GM19452 (cell line): ENCODE results near the gene BET1L.
A peak's percentile ranks its signal among the peaks of the same experiment; 100 is the strongest.
"Not testable (repeated sequence)": the region's sequence is repeated elsewhere in the genome, so short reads cannot be mapped to it uniquely, and the experiment has no call there.

Experiments
- ATAC-seq: cut with Tn5 transposase; IDR thresholded peaks from one replicate; pipeline ENCODE4 v1.9.1; 2021; ENCODE audit not compliant: unreplicated experiment

BET1L gene, protein sequence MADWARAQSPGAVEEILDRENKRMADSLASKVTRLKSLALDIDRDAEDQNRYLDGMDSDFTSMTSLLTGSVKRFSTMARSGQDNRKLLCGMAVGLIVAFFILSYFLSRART

DNA sequence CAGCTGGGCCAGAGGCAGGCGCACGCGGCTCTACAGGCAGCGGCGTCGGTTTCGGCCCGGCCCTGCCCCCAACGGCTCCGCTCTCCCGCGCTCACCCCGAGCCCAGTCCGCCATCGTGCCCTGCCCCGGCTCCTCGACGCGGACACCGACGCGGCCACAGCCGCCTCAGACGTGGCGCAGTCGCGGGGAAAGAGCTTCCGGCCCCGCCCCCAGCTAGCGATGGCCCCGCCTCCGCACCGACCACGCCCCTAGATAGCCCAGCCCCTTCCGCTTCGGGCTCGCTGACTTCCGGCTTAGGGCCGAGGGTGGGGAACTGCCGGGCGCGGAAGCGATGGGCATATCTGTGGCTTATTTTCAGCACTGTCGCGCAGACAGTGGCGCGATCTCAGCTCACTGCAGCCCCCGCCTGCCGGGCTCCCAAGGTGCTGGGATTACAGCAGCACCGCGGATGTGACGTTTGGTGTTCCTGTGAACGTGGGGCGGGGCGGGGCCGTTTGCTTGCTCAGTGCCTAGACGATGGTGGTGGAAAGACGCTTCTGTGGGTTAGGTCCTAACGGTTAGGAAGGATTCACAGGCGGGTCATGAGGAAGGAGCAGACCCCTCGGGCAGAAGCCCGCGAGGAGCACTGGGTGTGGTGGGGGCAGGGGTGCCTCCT, at the start of gene BET1L, which contains the start of gene RIC8A:
Gene BET1L (minus strand): TSS at position 192 of the 655 bp plus-strand sequence. CDS start 78 bp downstream, at position 114.
Gene RIC8A (plus strand): TSS at position 501 of the 655 bp plus-strand sequence. CDS start 1,147 bp downstream, outside the sequence.
- ATAC-seq = peak; percentile 74

DNA sequence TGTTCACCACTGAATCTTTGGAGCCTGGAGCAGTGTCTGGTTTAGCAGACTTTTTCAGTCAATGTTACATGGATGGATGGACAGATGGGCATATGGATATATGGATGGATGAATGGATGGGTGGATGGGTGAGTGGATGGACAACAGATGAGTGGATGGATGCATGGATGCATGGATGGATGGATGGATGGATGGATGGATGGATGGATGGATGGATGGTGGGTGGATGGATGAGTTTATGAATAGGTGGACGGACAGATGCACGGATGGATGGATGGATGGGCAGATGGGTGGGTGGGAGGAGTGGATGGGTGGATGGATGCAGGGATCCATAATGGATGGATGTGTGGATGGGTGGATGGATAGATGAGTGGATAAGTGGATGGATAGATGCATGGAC, 48.6 kb upstream of the BET1L start:
- no peak for ATAC-seq

DNA sequence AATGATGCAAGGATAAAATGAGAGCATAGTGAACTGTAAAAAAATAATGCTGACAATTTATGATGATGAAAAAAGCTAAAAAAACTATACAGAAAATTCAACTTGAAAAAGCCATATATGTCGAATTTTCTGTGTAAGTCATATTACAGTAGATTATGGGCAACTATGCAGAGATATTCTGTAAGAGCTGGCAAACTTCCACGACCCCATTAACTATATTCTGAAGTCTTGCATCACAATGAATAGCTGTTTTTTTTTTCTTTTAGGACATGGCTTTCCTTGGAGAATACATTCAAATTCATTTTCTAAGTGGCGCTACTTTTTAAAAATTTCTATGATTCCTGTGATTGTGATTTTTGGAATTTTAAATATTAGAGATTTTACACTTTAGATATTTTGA, 48.0 kb upstream of the BET1L start:
- ATAC-seq = no peak

DNA sequence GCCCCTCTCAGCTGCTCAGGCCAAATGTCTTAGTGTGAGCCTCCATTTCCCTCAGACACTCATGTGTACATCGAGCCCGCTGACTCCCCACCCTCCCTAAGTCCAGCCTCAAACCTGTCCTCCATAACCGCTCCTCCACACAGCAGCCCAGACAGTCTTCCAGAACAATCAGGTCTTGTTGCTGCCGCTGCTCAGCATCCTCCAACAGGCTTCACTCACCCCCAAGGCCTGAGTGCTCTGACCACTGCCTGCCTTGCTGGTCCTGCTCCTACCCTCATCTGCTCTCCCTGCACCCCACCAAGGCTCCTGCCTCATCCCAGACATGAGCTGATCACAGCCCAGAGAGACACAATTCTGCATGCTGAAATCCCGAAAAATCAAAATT, 46.7 kb upstream of the BET1L start:
- ATAC-seq = no peak

DNA sequence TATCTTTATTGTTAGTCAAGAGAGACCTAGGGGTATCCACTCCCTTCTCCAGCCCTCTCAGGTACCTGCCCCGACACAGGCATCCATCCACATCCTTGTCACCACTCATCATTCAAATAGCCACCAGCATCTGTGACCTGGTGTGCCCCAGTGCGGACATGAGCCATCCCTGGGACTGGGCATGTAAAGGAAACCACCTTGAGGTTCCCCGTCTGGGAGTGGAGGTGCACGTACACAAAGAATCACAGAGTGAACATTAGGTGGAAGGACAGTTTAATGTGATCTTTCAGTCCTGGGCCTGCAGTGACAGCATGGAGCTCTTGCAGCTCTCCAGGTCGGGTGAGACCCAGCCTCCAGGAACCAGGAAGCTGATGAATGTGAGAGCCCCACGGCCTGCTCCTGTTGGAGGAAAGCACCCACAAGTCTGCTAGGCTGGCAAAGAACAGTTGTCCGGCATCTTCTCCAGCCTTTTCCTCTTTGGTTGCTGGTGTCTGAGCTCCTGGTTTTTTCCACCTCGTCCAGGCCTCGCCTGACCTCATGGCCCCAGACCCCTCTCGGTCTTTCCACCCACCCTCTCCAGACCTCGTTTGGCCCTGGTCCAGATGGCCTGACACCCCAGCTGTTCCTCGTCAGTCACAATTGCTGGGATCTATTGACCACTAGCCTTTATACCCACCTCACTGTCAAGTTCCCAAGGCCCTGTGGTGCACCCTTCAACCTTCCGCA, 46.1 kb upstream of the BET1L start:
- no peak for ATAC-seq

DNA sequence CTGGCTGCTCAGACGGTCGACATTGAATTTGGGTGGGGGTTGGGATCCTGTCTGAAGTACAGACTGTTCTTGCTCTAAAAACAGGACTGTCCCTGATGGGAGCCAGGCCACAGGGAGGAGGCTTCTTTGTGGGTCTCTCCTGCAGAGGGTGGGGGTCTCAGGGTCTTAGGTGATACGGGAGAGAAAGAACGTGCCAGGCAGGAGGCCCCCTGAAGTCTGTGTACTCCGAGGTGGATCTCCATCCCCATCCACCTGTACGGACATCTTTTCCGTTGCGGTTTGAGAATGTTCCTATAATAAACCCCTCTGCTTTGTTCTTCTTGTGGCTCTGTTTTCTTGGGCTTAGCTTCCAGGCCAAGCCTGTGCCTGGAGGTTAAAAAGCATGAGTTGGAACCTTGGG, 45.5 kb upstream of the BET1L start:
- ATAC-seq = no peak

DNA sequence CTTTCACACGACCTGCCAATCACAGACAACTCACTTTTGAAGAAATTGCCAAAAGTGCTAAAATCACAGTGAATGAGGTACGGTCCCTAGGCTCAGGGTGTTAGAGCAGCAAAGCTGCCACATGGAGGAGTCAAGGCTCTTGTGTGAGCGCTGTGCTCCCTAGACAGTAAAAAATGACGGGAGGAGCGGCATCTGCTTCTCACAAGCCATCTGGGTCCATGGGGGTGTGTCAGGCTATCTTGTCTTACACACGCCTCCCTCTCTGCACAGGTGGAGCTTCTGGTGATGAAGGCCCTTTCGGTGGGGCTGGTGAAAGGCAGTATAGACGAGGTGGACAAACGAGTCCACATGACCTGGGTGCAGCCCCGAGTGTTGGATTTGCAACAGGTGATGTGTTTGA, 44.4 kb upstream of the BET1L start:
- ATAC-seq = no peak

DNA sequence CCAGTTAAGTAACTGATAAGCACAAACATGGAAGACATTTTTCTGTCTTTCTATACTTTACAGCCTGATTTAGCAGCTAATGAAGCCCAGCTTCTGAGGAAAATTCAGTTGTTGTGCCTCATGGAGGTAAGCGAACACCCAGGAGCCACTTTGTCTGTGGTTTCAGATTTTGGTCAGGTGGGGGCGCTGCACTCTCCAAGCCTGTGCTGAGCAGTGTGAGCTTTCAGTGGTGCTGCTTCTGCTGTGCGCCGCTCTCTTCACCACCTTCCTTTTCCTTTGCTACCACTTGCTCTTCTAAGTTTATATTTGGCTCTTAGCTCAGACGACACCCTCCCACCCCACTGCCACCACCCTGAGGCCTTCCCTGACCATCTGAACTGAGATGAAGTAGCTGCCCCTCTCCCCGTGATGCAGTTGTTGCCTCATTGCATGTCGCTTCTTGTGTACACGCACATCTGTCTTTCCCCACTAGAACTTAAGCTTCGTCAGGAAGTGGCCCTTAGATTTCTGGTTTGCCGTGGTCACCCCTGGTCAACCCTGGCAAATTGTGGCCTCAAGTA, 43.6 kb upstream of the BET1L start:
- no peak for ATAC-seq

DNA sequence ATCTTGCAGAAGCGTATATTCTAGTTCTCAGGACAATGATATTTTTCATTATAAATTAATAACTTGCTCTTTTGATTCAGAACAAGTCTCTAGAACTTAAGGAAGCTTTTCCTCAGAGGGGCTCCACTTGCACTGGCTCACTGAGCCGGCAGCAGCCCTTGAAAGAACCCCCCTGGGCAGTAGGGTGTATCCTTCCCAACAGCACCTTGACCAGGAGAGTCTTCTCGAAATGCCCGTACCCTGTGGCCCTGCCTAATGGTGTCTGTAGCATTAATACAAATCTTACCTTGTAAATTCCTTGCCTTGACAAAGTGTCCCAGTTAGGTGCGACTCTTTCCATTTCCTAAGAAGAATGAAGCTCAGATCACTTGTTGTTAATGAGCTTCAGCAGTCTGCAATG, 43.1 kb upstream of the BET1L start:
- ATAC-seq = no peak

DNA sequence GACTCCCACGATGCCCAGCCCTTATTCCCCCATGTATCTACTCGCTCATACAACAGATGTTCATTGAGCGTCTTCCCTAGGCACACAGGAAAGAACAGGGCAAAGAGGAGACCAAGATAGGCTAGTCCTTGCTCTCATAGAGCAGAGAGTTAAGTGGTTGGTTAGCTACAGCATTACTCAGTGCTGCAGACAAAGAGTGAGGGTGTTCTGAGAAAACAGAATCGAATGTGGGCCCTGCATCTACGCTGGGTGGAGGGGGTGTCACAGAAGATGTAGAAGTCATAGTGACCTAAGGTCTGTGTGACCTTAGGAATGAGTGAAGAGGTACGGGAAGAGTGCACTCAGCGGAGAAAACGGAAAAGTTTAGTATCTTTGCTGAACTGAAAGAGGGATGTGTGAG, 41.9 kb upstream of the BET1L start:
- no peak for ATAC-seq

DNA sequence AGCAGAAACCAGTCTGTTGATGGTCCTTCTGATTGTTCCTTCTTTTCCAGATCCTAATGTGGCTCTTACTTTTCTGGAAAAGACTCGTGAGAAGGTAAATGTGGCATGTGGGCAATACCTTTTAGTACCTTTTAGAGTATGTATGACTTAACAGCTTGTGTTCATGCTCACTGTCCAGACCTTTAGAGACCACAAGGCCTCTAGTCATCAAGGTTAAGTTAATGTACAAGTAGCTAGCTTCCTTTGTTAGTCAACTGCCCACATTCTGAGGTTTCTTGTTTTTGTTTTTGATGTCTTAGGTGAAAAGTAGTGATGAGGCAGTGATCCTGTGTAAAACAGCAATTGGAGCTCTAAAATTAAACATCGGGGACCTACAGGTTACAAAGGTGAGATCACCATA, 37.2 kb upstream of the BET1L start:
- no peak for ATAC-seq

DNA sequence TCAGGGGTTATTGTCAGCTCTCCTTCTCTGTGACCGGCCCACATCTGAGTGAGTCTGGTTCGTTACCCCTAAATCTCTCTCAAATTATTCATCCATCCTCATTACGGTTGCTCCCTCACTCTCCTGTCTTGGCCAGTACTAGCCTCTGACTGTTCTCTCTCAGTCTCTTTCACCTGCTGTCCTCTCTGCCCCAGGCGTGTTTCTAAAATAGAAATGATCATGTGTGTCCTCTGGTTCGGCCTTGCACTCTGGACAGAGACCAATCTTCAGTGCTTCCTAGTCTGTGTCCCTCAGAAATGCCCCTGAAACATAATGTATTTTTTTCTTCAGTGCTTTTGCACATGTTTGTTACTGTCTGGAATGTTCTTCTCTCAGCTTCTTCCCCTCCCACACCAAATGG, 34.4 kb upstream of the BET1L start:
- no peak for ATAC-seq

DNA sequence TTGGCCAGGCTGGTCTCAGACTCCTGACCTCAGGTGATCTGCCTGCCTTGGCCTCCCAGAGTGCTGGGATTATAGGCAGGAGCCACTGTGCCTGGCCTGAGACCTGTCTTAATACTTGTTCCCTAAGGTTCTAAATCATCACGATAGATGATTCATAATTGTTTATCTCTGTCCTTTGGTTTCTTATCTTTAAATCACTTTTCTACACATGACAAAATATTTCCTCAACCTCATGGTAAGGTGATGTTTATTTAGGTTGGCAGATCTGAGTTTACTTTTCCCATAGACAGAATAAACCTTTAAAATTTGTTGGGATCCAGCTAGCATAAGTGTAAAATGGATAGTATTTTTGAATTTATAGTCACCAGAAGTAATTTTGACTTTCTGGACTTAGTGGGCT, 33.1 kb upstream of the BET1L start:
- no peak for ATAC-seq

DNA sequence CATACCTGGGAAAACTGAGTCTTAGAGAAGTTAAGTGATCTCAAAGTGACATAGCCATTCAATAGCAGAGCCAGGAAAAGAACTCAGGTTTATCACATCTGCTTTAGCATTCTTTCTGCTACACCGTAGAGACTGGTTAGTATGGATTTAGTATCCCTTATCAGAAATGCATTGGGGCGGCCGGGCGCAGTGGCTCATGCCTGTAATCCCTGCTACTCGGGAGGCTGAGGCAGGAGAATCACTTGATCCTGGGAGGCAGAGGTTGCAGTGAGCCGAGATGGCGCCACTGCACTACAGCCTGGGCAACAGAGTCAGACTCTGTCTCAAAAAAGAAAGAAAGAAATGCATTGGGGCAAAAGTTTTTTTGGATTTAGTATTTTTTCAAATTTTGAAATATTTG, 31.1 kb upstream of the BET1L start:
- not testable (repeated sequence) for ATAC-seq

DNA sequence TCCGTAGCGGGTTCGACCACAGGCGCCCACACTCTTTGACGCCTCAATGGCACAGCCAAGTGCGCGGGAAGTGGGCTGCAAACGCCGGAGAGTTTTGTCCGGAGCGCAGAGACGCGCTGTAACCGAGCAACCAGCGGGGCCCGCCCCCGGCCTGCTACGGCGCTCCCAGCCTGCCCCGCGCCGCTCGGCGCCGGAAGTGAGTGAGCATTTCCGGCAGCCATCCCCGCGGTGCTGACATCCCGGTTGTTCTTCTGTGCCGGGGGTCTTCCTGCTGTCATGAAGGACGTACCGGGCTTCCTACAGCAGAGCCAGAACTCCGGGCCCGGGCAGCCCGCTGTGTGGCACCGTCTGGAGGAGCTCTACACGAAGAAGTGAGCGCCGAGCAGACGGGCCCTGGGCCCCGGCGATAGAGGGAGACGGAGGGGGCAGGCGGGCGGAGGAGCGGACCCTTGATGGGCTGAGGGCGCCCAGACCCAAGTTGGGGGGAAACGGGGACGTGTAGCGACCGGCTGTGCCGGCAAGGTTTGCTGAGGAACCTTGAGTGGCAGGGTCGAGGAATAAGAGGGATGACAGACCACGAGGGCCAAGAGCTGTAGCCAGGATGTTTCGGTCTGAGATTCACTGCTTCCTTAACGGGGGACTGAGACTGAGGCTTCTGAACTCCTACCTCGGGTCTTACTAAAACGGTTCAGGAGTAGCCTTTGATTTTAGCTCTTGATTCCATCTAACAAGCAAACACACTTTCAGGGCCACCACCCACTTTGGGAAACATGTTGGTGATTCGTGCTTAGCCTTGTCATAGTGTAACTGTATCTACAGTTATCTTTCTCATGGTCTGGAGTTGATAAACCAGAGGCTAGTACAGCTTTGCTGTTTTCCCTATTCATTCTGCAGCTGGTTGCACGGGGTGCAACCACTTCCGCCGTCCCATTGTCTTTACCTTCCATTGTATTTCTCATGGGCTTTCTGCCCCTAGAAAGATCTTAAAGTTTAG, 29.9 kb upstream of the BET1L start, which contains the start of gene PSMD13:
Gene PSMD13 (plus strand): TSS at position 203 of the 994 bp plus-strand sequence. CDS start 74 bp downstream, at position 277.
- ATAC-seq = peak; percentile 84

DNA sequence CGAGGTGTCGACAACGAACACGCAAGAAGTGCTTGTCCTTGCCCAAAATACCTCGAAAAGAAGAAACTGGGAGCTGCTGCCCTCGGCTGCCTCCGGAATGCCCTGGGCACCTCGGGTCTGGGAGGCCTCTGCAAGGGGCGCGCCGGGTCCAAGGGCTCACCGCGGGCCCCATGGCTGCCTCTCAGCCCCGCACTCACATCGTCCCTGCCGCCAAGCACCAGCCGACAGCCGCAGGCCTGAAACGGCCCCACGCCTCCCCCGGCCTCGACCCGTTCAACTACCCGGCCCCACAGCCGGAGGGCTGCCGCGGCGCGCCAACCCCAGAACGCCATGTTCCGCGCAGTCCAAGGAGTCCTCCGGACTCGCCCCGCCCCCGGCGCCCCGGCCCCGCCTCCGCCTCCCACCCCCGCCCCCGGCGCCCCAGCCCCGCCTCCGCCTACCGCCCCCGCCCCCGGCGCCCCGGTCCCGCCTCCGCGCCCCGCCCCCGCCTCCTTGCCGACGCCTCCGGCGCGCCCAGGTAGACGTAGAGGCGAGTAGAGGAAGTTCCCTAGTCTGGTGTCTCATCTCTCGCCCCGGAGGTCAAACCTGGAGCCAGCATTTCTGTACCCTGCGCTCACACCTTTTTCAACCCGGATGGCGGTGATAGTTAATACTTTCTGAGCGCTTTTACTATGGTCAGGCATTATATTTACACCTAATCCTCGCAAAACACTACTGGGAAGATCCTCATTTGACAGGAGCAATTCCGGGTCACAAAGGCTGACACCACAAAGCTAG, 29.0 kb upstream of the BET1L start, which contains the start of gene SIRT3:
Gene SIRT3 (minus strand): TSS at position 346 of the 777 bp plus-strand sequence. CDS start 14 bp downstream, at position 332.
- peak; percentile 69 for ATAC-seq

DNA sequence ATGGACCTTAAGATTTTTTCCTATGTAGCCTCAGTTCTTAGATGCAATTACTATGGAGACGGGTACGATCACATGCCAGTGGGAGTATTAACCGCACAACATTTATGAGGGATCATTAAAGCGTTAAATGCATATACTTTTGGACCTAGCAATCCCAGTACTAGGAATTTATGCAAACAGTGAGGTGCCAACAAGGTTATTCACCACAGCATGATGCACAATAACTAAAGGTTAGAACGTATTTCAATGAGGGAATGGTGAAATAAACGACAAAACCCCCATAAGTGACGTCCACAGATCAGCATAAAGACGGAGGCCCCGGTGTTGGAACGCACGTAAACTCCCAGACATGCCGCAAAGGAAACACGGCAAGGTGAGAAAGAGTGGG, 28.4 kb upstream of the BET1L start:
- no peak for ATAC-seq

DNA sequence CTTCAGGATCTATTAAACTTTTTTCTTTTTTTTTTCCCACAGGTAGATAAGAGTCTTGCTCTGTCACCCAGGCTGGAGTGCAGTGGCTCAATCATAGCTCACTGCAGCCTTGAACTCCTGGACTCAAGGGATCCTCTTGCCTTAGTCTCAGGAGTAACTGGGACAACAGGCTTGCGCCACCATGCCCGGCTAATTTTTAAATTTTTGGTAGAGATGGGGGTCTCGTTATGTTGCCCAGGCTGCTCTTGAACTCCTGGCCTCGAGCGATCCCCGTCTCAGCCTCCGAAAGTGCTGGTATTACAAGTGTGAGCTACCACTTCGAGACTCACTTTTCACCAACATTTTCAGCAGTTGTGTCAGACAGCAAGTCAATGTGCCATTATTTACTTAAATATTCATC, 28.0 kb upstream of the BET1L start:
- ATAC-seq = no peak

DNA sequence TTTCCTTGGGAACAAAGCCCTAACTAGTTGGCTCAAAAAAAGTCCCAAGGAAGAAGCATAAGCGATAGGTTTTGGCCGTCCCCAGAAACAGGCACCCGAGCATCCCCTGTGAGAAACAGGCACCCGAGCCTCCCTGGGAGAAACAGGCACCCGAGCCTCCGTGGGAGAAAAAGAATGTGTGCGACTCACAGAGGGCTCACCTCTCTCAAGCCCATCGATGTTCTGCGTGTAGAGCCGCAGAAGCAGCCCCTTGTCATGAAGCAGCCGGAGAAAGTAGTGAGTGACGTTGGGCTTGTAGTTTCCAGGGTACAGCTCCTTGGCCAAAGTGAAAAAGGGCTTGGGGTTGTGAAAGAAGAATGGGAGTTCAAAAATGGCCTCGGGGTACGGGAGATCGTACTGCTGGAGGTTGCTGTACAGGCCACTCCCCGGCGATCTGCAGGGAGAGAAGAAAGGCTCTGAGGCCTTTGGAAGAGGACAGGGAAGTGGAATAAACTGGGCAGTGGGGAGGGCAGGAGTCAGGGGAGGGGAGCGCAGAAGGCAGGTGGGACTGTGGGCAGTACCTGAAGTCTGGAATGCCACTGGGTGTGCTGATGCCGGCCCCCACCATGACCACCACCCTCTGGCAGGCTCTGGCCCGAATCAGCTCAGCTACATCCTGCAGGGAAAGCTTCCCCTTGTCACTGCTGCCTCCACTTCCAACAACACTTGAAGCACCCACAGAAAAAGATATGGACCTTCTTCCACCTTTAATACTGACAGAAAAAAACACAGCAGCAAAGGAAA, 25.8 kb upstream of the BET1L start:
- ATAC-seq = no peak
